ENCODE measurements around the gene AGAP1.

GRCh38 chr2:235607546-235608199, 113.8 kb downstream of the AGAP1 start:
- TF ChIP-seq CTCF (IDR thresholded peaks at IDR 0.05) (no peak), POLR2A (IDR thresholded peaks at IDR 0.05) (no peak)

All from sigmoid colon (tissue), 3 donors.